ENCODE measurements around the gene MAPRE3.
A peak's percentile ranks its signal among the peaks of the same experiment; 100 is the strongest.

Gene MAPRE3

GRCh38 chr2:26951236-26951635 is 19.2 kb upstream of the MAPRE3 start:
- no peak for DNase-seq

- DNase-seq = no peak
Observed at GRCh38 chr2:26952374-26952773, 18.1 kb upstream of the MAPRE3 start.

GRCh38 chr2:26954135-26954534 is 16.3 kb upstream of the MAPRE3 start:
- no peak for DNase-seq

- no peak for DNase-seq
Observed at GRCh38 chr2:26957041-26957440, 13.4 kb upstream of the MAPRE3 start.

GRCh38 chr2:26957534-26957933 is 12.9 kb upstream of the MAPRE3 start:
- DNase-seq = no peak

- peak; percentile 16 to 37 for DNase-seq
Observed at GRCh38 chr2:26959331-26959730, 11.1 kb upstream of the MAPRE3 start.

GRCh38 chr2:26964446-26965130 is 5.8 kb upstream of the MAPRE3 start:
- DNase-seq = no peak

- no peak for DNase-seq
Observed at GRCh38 chr2:26968001-26968400, 2.4 kb upstream of the MAPRE3 start.

- peak; percentile 39 to 58 for DNase-seq
Observed at GRCh38 chr2:26969077-26969844, 1.2 kb upstream of the MAPRE3 start.

- peak; percentile 27 to 33 for DNase-seq
Observed at GRCh38 chr2:26970928-26971627, 641 bp downstream of the MAPRE3 start.

GRCh38 chr2:26971911-26972786 is 1.7 kb downstream of the MAPRE3 start:
- DNase-seq = peak; percentile 67 to 85

- no peak for DNase-seq
Observed at GRCh38 chr2:26974352-26974751, 3.9 kb downstream of the MAPRE3 start.

- DNase-seq = no peak
Observed at GRCh38 chr2:26975102-26975501, 4.7 kb downstream of the MAPRE3 start.

- no peak for DNase-seq
Observed at GRCh38 chr2:26975656-26976055, 5.2 kb downstream of the MAPRE3 start.

GRCh38 chr2:26976237-26976636 is 5.8 kb downstream of the MAPRE3 start:
- DNase-seq = no peak

- no peak for DNase-seq
Observed at GRCh38 chr2:26977012-26977411, 6.6 kb downstream of the MAPRE3 start.

- DNase-seq = no peak
Observed at GRCh38 chr2:26978061-26978596, 7.7 kb downstream of the MAPRE3 start.

GRCh38 chr2:26979741-26980140 is 9.3 kb downstream of the MAPRE3 start:
- DNase-seq = peak in 1 of 2 donors; percentile 35

- no peak for DNase-seq
Observed at GRCh38 chr2:26980971-26981370, 10.5 kb downstream of the MAPRE3 start.

- peak in 1 of 2 donors; percentile 19 for DNase-seq
Observed at GRCh38 chr2:26982102-26982742, 11.8 kb downstream of the MAPRE3 start.

- DNase-seq = no peak
Observed at GRCh38 chr2:26983746-26984145, 13.3 kb downstream of the MAPRE3 start.

- no peak for DNase-seq
Observed at GRCh38 chr2:26985807-26986206, 15.4 kb downstream of the MAPRE3 start.
